ENCODE data around the gene IPO9.

The IPO9 gene

GRCh38 chr1:201888282-201889089 lies 59.5 kb downstream of the IPO9 start, which contains the start of gene SHISA4:
SHISA4 (plus strand) TSS chr1:201888898; CDS start chr1:201888995, 97 bp downstream.
- peak; percentile 54 for DNase-seq (ENCODE audit: low read depth, low spot score)
- in situ Hi-C loops (cut with HindIII; ENCODE audit: low sequenced_read_pairs): no loop called here
- peak within 1 kb of the TSS; percentile 60 for H3K4me3 ChIP-seq (ENCODE audit: low read depth, low read length)
- TF ChIP-seq CTCF (IDR thresholded peaks at IDR 0.05; ENCODE audit: low read depth, low read length): no peak

GRCh38 chr1:201889090-201889968 lies 60.4 kb downstream of the IPO9 start:
- no peak for TF ChIP-seq CTCF (IDR thresholded peaks at IDR 0.05; ENCODE audit: low read depth, low read length)
- no peak for DNase-seq (ENCODE audit: low read depth, low spot score)
- in situ Hi-C loops (cut with HindIII; ENCODE audit: low sequenced_read_pairs): no loop called here
- H3K4me3 ChIP-seq (ENCODE audit: low read depth, low read length): peak overlapping the region; percentile 60

- no peak for TF ChIP-seq CTCF (IDR thresholded peaks at IDR 0.05; ENCODE audit: low read depth, low read length)
- in situ Hi-C loops (cut with HindIII; ENCODE audit: low sequenced_read_pairs): no loop called here
- DNase-seq (ENCODE audit: low read depth, low spot score): no peak
- H3K4me3 ChIP-seq (ENCODE audit: low read depth, low read length): no peak overlapping the region
These were observed 61.3 kb downstream of the IPO9 start for GRCh38 chr1:201890223-201890622.

GRCh38 chr1:201890806-201891450 lies 62.0 kb downstream of the IPO9 start:
- in situ Hi-C loops (cut with HindIII; ENCODE audit: low sequenced_read_pairs): no loop called here
- TF ChIP-seq CTCF (IDR thresholded peaks at IDR 0.05; ENCODE audit: low read depth, low read length): no peak
- H3K4me3 ChIP-seq (ENCODE audit: low read depth, low read length): no peak overlapping the region
- DNase-seq (ENCODE audit: low read depth, low spot score): no peak

- no peak for TF ChIP-seq CTCF (IDR thresholded peaks at IDR 0.05; ENCODE audit: low read depth, low read length)
- in situ Hi-C loops (cut with HindIII; ENCODE audit: low sequenced_read_pairs): no loop called here
- DNase-seq (ENCODE audit: low read depth, low spot score): no peak
These were observed 62.6 kb downstream of the IPO9 start for GRCh38 chr1:201891451-201892045.

GRCh38 chr1:201892211-201892610 lies 63.3 kb downstream of the IPO9 start:
- DNase-seq (ENCODE audit: low read depth, low spot score): no peak
- no peak for TF ChIP-seq CTCF (IDR thresholded peaks at IDR 0.05; ENCODE audit: low read depth, low read length)
- in situ Hi-C loops (cut with HindIII; ENCODE audit: low sequenced_read_pairs): no loop called here
- H3K4me3 ChIP-seq (ENCODE audit: low read depth, low read length): no peak overlapping the region

More at GRCh38 chr1:201891451-201892045, 62.6 kb downstream of the IPO9 start:
- no peak overlapping the region for H3K4me3 ChIP-seq (ENCODE audit: low read depth, low read length)

Data from astrocyte of the spinal cord (primary cell).